Panc1 (cell line): ENCODE measurements around the gene SSNA1. TPM values are rescaled to one million over a fixed set of nuclear protein-coding genes. Genes with fewer than 3 reads are reported as not detected.
A peak's percentile ranks its signal among the peaks of the same experiment; 100 is the strongest.

Experiments
- ATAC-seq: fragments of 200-7000 bp; cut with Tn5 transposase; 2 replicates; pipeline ENCODE4 v1.9.1; 2020; ENCODE audit warnings: mild to moderate bottlenecking, moderate library complexity
- BruUV-seq: library from RNA; stranded (reverse); fragments of 400-500 nt; replicated peaks from 2 replicates; lab custom pipeline; 2021; lab: Mats Ljungman, UMichigan
- CTCF ChIA-PET: fragments of 300-600 bp; sonication (Branson Sonifier 250); formaldehyde crosslinking; loops from one replicate; lab custom pipeline; 2022; ENCODE audit warnings: antibody characterized with exemption; lab: Charles Lee
- POLR2A ChIA-PET: fragments of 300-600 bp; sonication (Branson Sonifier 250); formaldehyde crosslinking; loops from one replicate; lab custom pipeline; 2022; ENCODE audit warnings: antibody characterized with exemption; lab: Charles Lee
- DNase-seq: peaks from one replicate; pipeline ENCODE4 v3.0.0-alpha.2; 2010; ENCODE audit warnings: low read depth, low spot score
- H3K27ac ChIP-seq: 2 replicates; pipeline ENCODE4 v1.5.1; 2011; ENCODE audit warnings: mild to moderate bottlenecking, low read length, inconsistent platforms
- H3K27me3 ChIP-seq: fragments of 200-500 bp; sonication (Bioruptor generic); 2 replicates; pipeline ENCODE4 v1.6.0; 2014; ENCODE audit warnings: low read length, inconsistent platforms; ENCODE audit not compliant: control insufficient read depth, insufficient read depth
- H3K36me3 ChIP-seq: fragments of 200-500 bp; sonication (Bioruptor generic); 2 replicates; pipeline ENCODE4 v1.5.1; 2014; ENCODE audit warnings: inconsistent platforms, mild to moderate bottlenecking, low read length, moderate library complexity; ENCODE audit not compliant: control insufficient read depth, insufficient read depth
- H3K4me1 ChIP-seq: 2 replicates; pipeline ENCODE4 v1.5.1; 2011; ENCODE audit warnings: inconsistent platforms, mild to moderate bottlenecking, low read length, moderate library complexity; ENCODE audit not compliant: control insufficient read depth, insufficient read depth
- H3K4me3 ChIP-seq, 2 experiments: 2 replicates each; pipeline ENCODE4 v1.5.1; 2011 to 2012; ENCODE audit warnings: low read depth in 2 of 2, low read length in 2 of 2, mild to moderate bottlenecking in 2 of 2, inconsistent platforms in 1 of 2, moderate library complexity in 1 of 2
- H3K9me3 ChIP-seq: fragments of 200-500 bp; sonication (Bioruptor generic); 2 replicates; pipeline ENCODE4 v1.5.1; 2014; ENCODE audit warnings: low read depth, mild to moderate bottlenecking, inconsistent platforms, low read length, moderate library complexity; ENCODE audit not compliant: control insufficient read depth, insufficient read depth
- POLR2AphosphoS5 ChIP-seq: IDR thresholded peaks from 2 replicates; pipeline ENCODE4 v1.6.1; 2012; ENCODE audit warnings: mild to moderate bottlenecking, low read depth, low read length, moderate library complexity
- SIN3A ChIP-seq: IDR thresholded peaks from 2 replicates; pipeline ENCODE4 v1.6.1; 2012; ENCODE audit warnings: low read depth, mild to moderate bottlenecking, low read length, moderate library complexity, borderline replicate concordance; ENCODE audit not compliant: insufficient read depth
- TCF7L2 ChIP-seq: IDR thresholded peaks from 2 replicates; pipeline ENCODE4 v1.6.1; 2011; ENCODE audit warnings: mild to moderate bottlenecking, low read depth, low read length, inconsistent platforms
- in situ Hi-C: cut with HindIII; loops from 2 replicates; pipeline ENCODE4 v1.10.0; 2016; ENCODE audit warnings: low sequenced_read_pairs, low pct_unique_long_range_greater_than_20kb
- intact Hi-C: fragments of 100-400 bp; cut with micrococcal nuclease; formaldehyde crosslinking; loops from one replicate; pipeline ENCODE4 v1.10.0; 2022; ENCODE audit not compliant: unreplicated experiment
- total RNA-seq: library from RNA; stranded (reverse); gene quantifications from one replicate; pipeline ENCODE4 v1.2.1, GENCODE V29; 2021; ENCODE audit not compliant: unreplicated experiment
- TF ChIP-seq, protein P1 (sequence below): fragments of 450-650 bp; IDR thresholded peaks from 2 replicates; pipeline ENCODE4 v1.5.1; 2017; ENCODE audit warnings: mild to moderate bottlenecking
- TF ChIP-seq, protein P2 (sequence below), 2 experiments: IDR thresholded peaks; 2 replicates each; pipeline ENCODE4 v1.6.1; 2011 to 2012; ENCODE audit warnings: low read depth in 2 of 2, control low read depth in 1 of 2, low read length in 1 of 2, mild to moderate bottlenecking in 1 of 2, moderate library complexity in 1 of 2; ENCODE audit not compliant: insufficient read depth in 1 of 2

SSNA1 gene
- total RNA-seq, 1 experiment from 2014 or later: 86.9 TPM

DNA sequence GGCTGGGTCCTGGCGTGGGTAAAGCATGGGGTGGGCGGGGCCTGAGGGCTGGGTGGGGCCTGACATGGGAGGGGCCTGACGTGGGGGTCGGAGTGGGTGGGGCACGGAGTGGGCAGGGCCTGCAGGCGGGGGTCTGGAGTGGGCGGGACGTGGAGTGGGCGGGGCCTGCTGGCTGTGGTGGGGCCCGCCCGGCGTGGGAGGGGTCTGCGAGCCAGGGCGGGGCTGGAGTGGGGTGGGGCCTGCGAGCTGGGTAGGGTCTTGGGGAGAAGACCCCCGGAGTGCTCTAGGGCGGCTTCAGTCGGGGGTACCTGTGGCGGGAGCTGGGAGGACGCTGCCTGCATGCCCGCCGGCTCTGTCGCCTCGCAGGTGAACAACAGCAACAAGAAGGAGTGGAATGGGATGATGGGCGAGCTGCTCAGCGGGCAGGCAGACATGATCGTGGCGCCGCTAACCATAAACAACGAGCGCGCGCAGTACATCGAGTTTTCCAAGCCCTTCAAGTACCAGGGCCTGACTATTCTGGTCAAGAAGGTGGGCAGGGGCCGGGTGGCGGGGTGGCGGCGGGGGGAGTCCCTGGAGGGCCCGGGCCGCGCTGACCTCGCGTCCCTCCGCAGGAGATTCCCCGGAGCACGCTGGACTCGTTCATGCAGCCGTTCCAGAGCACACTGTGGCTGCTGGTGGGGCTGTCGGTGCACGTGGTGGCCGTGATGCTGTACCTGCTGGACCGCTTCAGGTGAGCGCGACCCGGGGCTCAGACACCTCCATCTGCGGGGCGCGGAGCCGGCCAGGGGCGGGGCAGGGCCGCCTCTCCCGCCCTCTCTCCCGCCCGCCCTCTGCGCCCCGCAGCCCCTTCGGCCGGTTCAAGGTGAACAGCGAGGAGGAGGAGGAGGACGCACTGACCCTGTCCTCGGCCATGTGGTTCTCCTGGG is 26.7 kb upstream of the SSNA1 start:
- H3K36me3 ChIP-seq: no peaks in the 10 kb centered on the region
- in situ Hi-C loops (no loop called here), intact Hi-C loops (no loop called here)
- ATAC-seq: peak; percentile 23
- ChIA-PET CTCF (interaction anchor here (1.2 kb wide), 1 partner anchor 34 kb away, joined by 5 read pairs; no protein-coding TSS in a partner anchor), POLR2A (no interaction called here)
- peak overlapping the region; percentile 32 to 52 for H3K4me3 ChIP-seq
- BruUV-seq: no TSS peak
- H3K4me1 ChIP-seq: peaks cover 4% of the 10 kb centered on the region; the same call in 1 of the 2 replicates
- DNase-seq: no peak
- TF ChIP-seq, protein P1, sequence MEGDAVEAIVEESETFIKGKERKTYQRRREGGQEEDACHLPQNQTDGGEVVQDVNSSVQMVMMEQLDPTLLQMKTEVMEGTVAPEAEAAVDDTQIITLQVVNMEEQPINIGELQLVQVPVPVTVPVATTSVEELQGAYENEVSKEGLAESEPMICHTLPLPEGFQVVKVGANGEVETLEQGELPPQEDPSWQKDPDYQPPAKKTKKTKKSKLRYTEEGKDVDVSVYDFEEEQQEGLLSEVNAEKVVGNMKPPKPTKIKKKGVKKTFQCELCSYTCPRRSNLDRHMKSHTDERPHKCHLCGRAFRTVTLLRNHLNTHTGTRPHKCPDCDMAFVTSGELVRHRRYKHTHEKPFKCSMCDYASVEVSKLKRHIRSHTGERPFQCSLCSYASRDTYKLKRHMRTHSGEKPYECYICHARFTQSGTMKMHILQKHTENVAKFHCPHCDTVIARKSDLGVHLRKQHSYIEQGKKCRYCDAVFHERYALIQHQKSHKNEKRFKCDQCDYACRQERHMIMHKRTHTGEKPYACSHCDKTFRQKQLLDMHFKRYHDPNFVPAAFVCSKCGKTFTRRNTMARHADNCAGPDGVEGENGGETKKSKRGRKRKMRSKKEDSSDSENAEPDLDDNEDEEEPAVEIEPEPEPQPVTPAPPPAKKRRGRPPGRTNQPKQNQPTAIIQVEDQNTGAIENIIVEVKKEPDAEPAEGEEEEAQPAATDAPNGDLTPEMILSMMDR: no peak
- TF ChIP-seq POLR2AphosphoS5: no peak
- no peak for TF ChIP-seq TCF7L2
- TF ChIP-seq, protein P2, sequence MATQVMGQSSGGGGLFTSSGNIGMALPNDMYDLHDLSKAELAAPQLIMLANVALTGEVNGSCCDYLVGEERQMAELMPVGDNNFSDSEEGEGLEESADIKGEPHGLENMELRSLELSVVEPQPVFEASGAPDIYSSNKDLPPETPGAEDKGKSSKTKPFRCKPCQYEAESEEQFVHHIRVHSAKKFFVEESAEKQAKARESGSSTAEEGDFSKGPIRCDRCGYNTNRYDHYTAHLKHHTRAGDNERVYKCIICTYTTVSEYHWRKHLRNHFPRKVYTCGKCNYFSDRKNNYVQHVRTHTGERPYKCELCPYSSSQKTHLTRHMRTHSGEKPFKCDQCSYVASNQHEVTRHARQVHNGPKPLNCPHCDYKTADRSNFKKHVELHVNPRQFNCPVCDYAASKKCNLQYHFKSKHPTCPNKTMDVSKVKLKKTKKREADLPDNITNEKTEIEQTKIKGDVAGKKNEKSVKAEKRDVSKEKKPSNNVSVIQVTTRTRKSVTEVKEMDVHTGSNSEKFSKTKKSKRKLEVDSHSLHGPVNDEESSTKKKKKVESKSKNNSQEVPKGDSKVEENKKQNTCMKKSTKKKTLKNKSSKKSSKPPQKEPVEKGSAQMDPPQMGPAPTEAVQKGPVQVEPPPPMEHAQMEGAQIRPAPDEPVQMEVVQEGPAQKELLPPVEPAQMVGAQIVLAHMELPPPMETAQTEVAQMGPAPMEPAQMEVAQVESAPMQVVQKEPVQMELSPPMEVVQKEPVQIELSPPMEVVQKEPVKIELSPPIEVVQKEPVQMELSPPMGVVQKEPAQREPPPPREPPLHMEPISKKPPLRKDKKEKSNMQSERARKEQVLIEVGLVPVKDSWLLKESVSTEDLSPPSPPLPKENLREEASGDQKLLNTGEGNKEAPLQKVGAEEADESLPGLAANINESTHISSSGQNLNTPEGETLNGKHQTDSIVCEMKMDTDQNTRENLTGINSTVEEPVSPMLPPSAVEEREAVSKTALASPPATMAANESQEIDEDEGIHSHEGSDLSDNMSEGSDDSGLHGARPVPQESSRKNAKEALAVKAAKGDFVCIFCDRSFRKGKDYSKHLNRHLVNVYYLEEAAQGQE (IDR thresholded peaks at IDR 0.05; ENCODE audit: insufficient read depth in 1 of 2, low read depth in 2 of 2, low read length in 1 of 2): no peak
- TF ChIP-seq SIN3A: no peak
- H3K27ac ChIP-seq: no peak overlapping the region
- H3K27me3 ChIP-seq: no peaks in the 10 kb centered on the region
- H3K9me3 ChIP-seq: no peaks in the 10 kb centered on the region

DNA sequence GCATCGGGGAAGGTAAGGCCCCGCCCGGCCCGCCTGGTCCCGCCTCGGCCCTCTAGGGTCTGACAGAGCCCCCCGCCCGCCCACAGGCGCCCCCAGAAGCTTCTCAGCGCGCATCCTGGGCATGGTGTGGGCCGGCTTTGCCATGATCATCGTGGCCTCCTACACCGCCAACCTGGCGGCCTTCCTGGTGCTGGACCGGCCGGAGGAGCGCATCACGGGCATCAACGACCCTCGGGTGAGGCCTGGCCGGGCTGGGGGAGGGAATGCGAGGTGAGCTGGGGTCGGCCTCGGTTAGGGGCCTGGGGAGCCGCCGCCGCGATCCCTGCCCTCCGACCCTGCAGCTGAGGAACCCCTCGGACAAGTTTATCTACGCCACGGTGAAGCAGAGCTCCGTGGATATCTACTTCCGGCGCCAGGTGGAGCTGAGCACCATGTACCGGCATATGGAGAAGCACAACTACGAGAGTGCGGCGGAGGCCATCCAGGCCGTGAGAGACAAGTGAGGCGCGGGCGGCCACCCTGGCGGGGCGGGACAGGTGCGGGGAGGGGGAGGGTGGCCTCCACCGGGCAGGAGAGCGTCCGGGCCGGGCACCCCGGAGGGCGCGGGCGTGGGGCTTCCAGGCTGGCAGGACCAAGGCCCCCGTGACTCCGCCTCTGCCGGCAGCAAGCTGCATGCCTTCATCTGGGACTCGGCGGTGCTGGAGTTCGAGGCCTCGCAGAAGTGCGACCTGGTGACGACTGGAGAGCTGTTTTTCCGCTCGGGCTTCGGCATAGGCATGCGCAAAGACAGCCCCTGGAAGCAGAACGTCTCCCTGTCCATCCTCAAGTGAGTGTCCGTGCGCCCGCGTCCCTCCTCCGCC is 25.7 kb upstream of the SSNA1 start:
- H3K4me3 ChIP-seq: peak overlapping the region; percentile 32 to 52
- H3K36me3 ChIP-seq: no peaks in the 10 kb centered on the region
- peaks cover 4% of the 10 kb centered on the region; the same call in 1 of the 2 replicates for H3K4me1 ChIP-seq
- intact Hi-C loops (no loop called here), in situ Hi-C loops (no loop called here)
- ATAC-seq (peak; percentile 63), DNase-seq (no peak)
- POLR2A ChIA-PET: interaction anchor here (0.7 kb wide), 1 partner anchor 80 kb away, joined by 17 read pairs; no protein-coding TSS in a partner anchor
- TF ChIP-seq, protein P1: no peak; the same call in 1 of the 2 replicates
- TF ChIP-seq POLR2AphosphoS5: no peak
- TF ChIP-seq TCF7L2: no peak
- no peak for TF ChIP-seq SIN3A
- TF ChIP-seq, protein P2 (IDR thresholded peaks at IDR 0.05; ENCODE audit: insufficient read depth in 1 of 2, low read depth in 2 of 2, low read length in 1 of 2): no peak
- no TSS peak for BruUV-seq
- no peaks in the 10 kb centered on the region for H3K9me3 ChIP-seq
- H3K27ac ChIP-seq: no peak overlapping the region
- H3K27me3 ChIP-seq: no peaks in the 10 kb centered on the region
- CTCF ChIA-PET: interaction anchor here (0.6 to 1.2 kb wide), 4 partner anchors 12 to 40 kb away, joined by 5 to 8 read pairs (median 6); no protein-coding TSS in a partner anchor
